GM18861 (cell line): ENCODE measurements around the gene SLC2A4RG.
"Not testable (repeated sequence)": the region's sequence is repeated elsewhere in the genome, so short reads cannot be mapped to it uniquely, and the experiment has no call there.

ENCODE experiments used
- ATAC-seq: cut with Tn5 transposase; IDR thresholded peaks from one replicate; pipeline ENCODE4 v1.9.1; 2021; ENCODE audit not compliant: unreplicated experiment

The SLC2A4RG gene

GRCh38 chr20:63711085-63711645 is 28.4 kb upstream of the SLC2A4RG start:
- ATAC-seq: no peak

DNA sequence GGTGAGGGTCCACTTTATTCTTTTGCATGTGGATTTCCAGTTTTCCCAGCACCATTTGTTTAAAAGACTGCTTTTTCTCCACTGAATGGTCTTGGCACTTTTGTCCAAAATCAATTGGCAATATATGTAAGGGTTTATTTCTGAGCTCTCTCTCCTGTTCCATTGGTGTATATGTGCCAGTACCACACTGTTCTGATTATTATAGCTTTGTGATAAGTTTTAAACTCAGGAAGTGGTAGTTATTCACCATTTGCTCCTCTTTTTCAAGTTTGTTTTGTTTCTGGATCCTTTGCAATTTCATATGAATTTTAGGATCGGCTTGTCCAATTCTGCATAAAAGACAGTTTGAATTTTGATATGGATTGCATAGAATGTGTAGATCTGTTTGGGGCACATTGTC is 27.4 kb upstream of the SLC2A4RG start:
- no peak for ATAC-seq

DNA sequence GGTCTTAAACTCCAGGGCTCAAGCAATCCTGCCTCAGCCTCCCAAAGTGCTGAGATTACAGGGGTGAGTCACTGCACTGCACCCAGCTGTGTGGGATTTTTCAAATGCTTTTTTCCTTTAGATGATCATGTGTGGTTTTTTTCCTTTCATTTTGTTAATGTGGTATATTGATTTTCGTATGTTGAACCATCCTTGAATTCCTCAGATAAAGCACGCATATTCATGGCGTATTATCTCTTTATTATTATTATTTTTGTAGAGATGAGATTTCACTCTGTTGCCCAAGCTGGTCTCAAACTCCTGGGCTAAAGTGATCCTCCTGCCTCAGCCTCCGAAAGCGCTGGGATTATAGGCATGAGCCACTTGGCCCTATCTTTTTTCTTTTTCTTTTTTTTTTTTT is 24.7 kb upstream of the SLC2A4RG start:
- no peak for ATAC-seq

DNA sequence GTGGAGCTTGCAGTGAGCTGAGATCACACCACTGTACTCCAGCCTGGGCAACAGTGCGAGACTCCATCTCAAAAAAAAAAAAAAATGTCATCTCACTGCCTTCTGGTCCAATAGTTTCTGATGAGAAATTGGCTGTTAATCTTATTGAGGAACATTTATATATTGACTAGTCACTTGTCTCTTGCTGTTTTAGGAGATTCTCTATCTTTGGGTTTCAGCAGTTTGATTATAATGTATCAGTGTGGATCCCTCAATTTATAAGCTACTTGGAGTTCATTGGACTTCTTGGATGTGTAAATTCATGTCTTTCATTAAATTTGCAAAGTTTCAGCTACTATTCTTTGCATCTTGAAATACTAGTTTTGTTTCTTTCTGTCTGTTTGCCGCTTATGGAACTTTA is 20.6 kb upstream of the SLC2A4RG start:
- ATAC-seq: no peak

GRCh38 chr20:63722967-63723622 is 16.5 kb upstream of the SLC2A4RG start:
- not testable (repeated sequence) for ATAC-seq

DNA sequence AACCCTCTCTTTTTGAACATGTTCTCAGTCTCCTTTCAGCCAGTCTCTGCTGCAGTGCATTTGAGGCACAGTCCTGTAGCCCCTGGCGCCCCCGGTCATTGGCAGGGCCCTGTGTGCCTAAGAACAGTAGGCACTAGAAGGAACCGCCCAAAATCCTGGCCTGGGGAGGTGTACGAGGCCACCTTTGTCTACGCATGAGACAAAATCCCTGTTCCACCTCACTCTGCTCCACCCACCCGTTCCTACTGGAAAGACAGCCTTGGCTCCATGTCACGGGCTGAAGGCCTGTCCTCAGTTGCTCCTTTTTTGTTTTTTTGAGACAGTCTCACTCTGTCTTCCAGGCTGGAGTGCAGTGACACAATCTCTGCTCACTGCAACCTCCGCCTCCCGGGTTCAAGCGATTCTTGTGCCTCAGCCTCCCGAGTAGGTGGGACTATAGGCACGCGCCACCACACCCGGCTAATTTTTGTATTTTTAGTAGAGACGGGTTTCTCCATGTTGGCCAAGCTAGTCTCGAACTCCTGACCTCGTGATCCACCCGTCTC is 9.3 kb upstream of the SLC2A4RG start:
- ATAC-seq: not testable (repeated sequence)

DNA sequence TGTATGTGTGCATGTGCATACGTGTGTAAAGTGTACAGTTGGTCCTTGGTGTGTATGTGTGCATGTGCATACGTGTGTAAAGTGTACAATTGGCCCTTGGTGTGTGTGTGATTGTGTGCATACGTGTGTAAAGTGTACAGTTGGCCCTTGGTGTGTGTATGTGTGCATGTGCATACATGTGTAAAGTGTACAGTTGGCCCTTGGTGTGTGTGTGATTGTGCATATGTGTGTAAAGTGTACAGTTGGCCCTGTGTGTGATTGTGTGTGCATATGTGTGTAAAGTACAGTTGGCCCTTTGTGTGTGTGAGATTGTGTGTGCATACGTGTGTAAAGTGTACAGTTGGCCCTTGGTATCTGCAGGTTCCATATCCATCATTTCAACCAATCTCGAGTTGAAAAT is 8.2 kb upstream of the SLC2A4RG start:
- ATAC-seq: no peak

DNA sequence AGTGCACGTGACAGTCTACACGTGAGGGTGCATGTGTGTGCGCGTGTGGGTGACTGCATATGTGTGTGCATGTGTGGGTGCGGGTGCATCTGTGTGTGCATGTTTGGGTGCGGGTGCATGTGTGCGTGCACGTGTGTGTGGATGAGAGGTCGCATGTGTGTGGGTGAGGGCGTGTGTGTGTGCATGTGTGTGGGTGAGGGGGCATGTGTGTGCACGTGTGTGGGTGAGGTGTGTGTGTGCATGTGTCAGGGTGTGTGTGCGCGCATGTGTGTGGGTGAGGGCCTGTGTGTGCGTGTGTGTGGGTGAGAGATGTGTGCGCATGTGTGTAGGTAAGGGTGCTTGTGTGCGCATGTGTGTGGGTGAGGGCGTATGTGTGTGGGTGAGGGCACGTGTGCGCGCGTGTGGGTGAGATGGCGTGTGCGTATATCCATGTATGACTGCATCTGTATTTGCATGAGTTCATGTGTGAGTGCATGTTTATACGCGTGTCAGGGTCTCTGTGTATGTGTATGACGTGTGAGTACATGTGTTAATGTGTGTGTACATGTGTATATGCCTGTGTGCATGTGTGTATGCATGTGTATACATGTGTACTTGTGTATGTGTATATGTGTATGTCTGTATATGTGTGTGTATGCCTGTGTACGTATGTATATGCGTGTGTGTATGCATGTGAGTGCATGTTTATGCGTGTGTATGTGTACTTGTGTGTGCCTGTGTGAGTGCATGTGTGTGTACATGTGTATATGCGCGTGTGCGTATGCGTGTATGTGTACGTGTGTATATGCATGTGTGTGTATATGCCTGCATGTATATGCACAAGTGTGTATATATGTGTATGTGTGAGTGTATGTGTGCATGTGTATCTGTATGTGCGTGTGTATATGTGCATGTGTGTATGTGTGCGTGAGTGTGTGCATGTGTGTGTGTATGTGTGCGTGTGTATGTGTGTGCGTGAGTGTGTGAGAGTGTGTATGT is 7.2 kb upstream of the SLC2A4RG start:
- ATAC-seq: no peak

DNA sequence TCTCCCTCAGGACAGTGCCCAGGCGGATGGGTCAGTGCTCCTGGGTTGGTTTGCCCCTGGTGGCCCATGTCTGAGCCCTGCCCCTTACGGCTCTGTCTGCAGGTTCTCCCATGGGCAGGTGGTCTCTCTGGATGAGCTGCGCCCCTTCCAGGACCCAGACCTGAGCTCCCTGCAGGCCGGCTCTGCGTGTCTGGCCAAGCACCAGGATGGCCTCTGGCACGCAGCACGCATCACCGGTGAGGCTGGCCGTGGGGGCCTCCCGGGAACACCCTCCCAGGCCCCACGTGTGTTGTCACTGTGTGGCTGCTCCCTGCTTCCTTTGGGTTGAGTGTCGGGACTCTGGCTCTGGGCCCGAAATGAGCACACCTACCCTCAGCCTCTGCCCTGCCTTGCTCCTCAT is 6.5 kb upstream of the SLC2A4RG start:
- no peak for ATAC-seq

GRCh38 chr20:63733579-63734081 is 5.9 kb upstream of the SLC2A4RG start:
- ATAC-seq: no peak

- no peak for ATAC-seq
These were observed 5.2 kb upstream of the SLC2A4RG start for GRCh38 chr20:63734111-63734945.

- no peak for ATAC-seq
These were observed 4.4 kb upstream of the SLC2A4RG start for GRCh38 chr20:63734946-63735858.

GRCh38 chr20:63735859-63736718 is 3.5 kb upstream of the SLC2A4RG start, which contains the start of gene LIME1:
LIME1 (plus strand) TSS chr20:63736664; CDS start chr20:63737550, 886 bp downstream.
- no peak for ATAC-seq

GRCh38 chr20:63736893-63737694 is 2.5 kb upstream of the SLC2A4RG start:
- ATAC-seq: no peak

DNA sequence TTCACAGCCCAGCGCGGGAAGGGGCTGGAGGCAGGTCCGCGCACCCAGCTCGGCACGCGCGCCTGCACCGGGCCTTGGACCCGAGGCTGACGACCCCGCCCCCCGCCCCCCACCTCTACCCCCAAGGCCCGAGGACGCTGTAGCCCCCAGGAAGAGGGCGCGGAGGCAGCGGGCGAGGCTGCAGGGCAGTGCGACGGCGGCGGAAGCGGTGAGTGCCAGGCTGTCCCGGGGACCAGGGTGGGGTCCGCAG is 2.0 kb upstream of the SLC2A4RG start:
- ATAC-seq: no peak

GRCh38 chr20:63737945-63738686 is 1.5 kb upstream of the SLC2A4RG start:
- ATAC-seq: no peak

DNA sequence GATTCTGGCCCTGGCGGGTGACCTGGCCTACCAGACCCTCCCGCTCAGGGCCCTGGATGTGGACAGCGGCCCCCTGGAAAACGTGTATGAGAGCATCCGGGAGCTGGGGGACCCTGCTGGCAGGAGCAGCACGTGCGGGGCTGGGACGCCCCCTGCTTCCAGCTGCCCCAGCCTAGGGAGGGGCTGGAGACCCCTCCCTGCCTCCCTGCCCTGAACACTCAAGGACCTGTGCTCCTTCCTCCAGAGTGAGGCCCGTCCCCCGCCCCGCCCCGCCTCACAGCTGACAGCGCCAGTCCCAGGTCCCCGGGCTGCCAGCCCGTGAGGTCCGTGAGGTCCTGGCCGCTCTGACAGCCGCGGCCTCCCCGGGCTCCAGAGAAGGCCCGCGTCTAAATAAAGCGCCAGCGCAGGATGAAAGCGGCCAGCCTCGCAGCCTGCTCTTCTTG is 868 bp upstream of the SLC2A4RG start:
- ATAC-seq: no peak
